CD4-positive, alpha-beta T cell (primary cell): ENCODE measurements around the gene FCAMR. TPM values are rescaled to one million over a fixed set of nuclear protein-coding genes. Genes with fewer than 3 reads are reported as not detected.

Source experiments
- ATAC-seq: fragments of 200-7000 bp; cut with Tn5 transposase; one replicate; pipeline ENCODE4 v1.10.0; 2022; ENCODE audit warnings: mild to moderate bottlenecking; ENCODE audit not compliant: poor library complexity
- CTCF ChIA-PET: fragments of 350-600 bp; sonication (Branson Sonifier 250); formaldehyde crosslinking; loops from one replicate; lab custom pipeline; 2021; ENCODE audit warnings: antibody characterized with exemption, inconsistent platforms; lab: Charles Lee
- POLR2A ChIA-PET: fragments of 350-600 bp; sonication (Branson Sonifier 250); formaldehyde crosslinking; loops from one replicate; lab custom pipeline; 2021; ENCODE audit warnings: antibody characterized with exemption, inconsistent platforms; lab: Charles Lee
- DNase-seq, 14 experiments: peaks; one replicate each; pipeline ENCODE4 v3.0.0-alpha.2; 2013 to 2020; ENCODE audit warnings: mixed read lengths in 2 of 14
- H3K27ac ChIP-seq, 2 donors: one replicate each; pipeline versions ENCODE4 v1.5.1 to v1.7.0; 2013; ENCODE audit warnings: low read length in 2 of 2, low read depth in 1 of 2, mild to moderate bottlenecking in 1 of 2
- H3K27me3 ChIP-seq, 2 experiments: 1 replicate in 1 of 2; 2 replicates in 1 of 2; pipeline versions ENCODE4 v1.6.1 to v1.7.0; 2013; ENCODE audit warnings: low read length in 2 of 2, control low read depth in 1 of 2, mild to moderate bottlenecking in 1 of 2, moderate library complexity in 1 of 2; ENCODE audit not compliant: insufficient read depth in 2 of 2, control insufficient read depth in 1 of 2
- H3K36me3 ChIP-seq: one replicate; pipeline ENCODE4 v1.6.1; 2013; ENCODE audit warnings: low read length, control low read depth; ENCODE audit not compliant: insufficient read depth
- H3K4me1 ChIP-seq: one replicate; pipeline ENCODE4 v1.6.1; 2013; ENCODE audit warnings: low read length, control low read depth; ENCODE audit not compliant: insufficient read depth
- H3K4me3 ChIP-seq: one replicate; pipeline ENCODE4 v1.5.1; 2013; ENCODE audit warnings: mild to moderate bottlenecking, low read length, moderate library complexity
- H3K9me3 ChIP-seq, 2 experiments: 1 replicate in 1 of 2; 2 replicates in 1 of 2; pipeline versions ENCODE4 v1.6.1 to v1.7.0; 2013; ENCODE audit warnings: low read length in 2 of 2, mild to moderate bottlenecking in 2 of 2, control low read depth in 1 of 2, moderate library complexity in 1 of 2; ENCODE audit not compliant: control insufficient read depth in 1 of 2, insufficient read depth in 1 of 2
- H3K27ac Mint-ChIP-seq: one replicate; pipeline ENCODE4 v1.8.0; 2020; ENCODE audit warnings: mixed read lengths
- H3K27me3 Mint-ChIP-seq: one replicate; pipeline ENCODE4 v1.8.0; 2021; ENCODE audit warnings: mixed read lengths
- H3K36me3 Mint-ChIP-seq: one replicate; pipeline ENCODE4 v1.8.0; 2021; ENCODE audit warnings: low read depth, mixed read lengths
- H3K4me1 Mint-ChIP-seq: one replicate; pipeline ENCODE4 v1.8.0; 2021; ENCODE audit warnings: low read depth, mixed read lengths
- H3K4me3 Mint-ChIP-seq: one replicate; pipeline ENCODE4 v1.8.0; 2020; ENCODE audit warnings: mild to moderate bottlenecking, mixed read lengths
- H3K9me3 Mint-ChIP-seq: one replicate; pipeline ENCODE4 v1.8.0; 2020; ENCODE audit warnings: mixed read lengths
- intact Hi-C, 2 experiments: fragments of 100-400 bp; cut with DNase I in 1 of 2; cut with micrococcal nuclease in 1 of 2; formaldehyde crosslinking; loops; one replicate each; pipeline versions ENCODE4 v1.15.1 to v1.9.0; 2023 to 2025; cut with DNase I, micrococcal nuclease
- total RNA-seq, 174 experiments: library from RNA in 2 of 174; stranded (reverse) in 2 of 174; gene quantifications; one replicate each; pipeline ENCODE4 v1.2.3 and lab custom pipeline; 2021 to 2026
- TF ChIP-seq, protein P1 (sequence below): fragments of 200-600 bp; IDR thresholded peaks from one replicate; pipeline ENCODE4 v1.8.0; 2022; ENCODE audit warnings: antibody characterized with exemption, mild to moderate bottlenecking

The FCAMR gene
- total RNA-seq, 2 experiments from 2014 or later = not detected

DNA sequence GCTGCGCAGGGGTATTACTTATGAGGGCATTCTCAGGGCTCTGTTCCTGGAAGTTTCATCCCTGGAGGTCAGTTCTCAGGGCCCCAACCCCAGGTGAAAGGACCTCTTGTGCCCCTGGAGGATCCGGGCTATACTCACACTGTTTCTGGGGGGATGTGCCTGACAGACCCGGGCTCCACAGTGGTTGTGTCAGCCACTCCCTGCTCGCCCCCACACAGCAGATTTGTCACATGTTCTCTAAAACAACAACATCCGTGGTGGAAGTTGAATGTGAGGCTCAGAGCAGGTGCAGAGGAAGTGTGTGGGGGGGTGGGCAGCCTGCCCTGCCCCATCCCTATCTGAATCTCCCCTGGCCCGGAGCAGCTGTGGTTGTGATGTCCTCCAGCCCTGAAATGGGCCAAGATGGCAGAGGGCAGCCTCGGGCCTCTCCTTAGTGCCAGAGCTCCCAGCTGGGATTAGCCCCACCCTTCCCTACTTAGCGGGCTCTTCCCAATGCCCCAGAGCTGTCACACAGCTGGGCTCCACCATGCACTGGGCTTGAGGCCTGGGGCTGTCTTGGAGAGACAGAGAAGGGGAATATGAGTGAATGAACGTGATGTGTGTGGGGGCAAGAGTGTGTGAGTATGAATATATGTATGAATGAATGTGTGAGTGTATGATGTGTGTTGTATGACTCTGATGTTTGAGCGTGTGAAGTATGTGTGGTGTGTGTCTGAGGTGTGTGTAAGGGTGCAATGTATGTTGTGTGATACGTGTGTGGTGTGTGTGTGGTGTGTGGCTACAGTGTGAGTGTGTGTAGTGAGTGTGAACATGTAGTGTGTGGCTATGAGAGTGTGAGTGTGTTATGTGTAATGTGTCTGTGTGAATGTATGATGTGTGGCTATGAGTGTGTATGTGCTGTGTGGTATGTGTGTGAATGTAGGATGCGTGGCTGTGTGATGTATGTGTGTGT lies 47.0 kb downstream of the FCAMR start:
- no peak overlapping the region for H3K4me3 Mint-ChIP-seq
- intact Hi-C loops = loop anchor here (1.0 to 10.0 kb wide), 3 partner anchors 12 to 392 kb away; partner anchors contain the start of gene PFKFB2 (in 1 of the 2)
- H3K4me3 ChIP-seq = peak overlapping the region; percentile 80
- H3K4me1 ChIP-seq = peaks cover 62% of the 10 kb centered on the region
- H3K27ac Mint-ChIP-seq = no peak overlapping the region
- peaks cover 33% of the 10 kb centered on the region for H3K4me1 Mint-ChIP-seq
- POLR2A ChIA-PET = interaction anchor here (0.9 to 12.9 kb wide), 20 partner anchors 9 to 453 kb away, joined by 3 to 384 read pairs (median 9); partner anchors contain the start of genes CD55, IKBKE, IL19 and IL24
- peak overlapping the region; percentile 81 to 95 for H3K27ac ChIP-seq
- H3K27me3 ChIP-seq = no peaks in the 10 kb centered on the region
- no peaks in the 10 kb centered on the region for H3K9me3 Mint-ChIP-seq
- peaks cover 36% of the 10 kb centered on the region for H3K36me3 Mint-ChIP-seq
- TF ChIP-seq, protein P1, sequence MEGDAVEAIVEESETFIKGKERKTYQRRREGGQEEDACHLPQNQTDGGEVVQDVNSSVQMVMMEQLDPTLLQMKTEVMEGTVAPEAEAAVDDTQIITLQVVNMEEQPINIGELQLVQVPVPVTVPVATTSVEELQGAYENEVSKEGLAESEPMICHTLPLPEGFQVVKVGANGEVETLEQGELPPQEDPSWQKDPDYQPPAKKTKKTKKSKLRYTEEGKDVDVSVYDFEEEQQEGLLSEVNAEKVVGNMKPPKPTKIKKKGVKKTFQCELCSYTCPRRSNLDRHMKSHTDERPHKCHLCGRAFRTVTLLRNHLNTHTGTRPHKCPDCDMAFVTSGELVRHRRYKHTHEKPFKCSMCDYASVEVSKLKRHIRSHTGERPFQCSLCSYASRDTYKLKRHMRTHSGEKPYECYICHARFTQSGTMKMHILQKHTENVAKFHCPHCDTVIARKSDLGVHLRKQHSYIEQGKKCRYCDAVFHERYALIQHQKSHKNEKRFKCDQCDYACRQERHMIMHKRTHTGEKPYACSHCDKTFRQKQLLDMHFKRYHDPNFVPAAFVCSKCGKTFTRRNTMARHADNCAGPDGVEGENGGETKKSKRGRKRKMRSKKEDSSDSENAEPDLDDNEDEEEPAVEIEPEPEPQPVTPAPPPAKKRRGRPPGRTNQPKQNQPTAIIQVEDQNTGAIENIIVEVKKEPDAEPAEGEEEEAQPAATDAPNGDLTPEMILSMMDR = no peak
- ATAC-seq (peak; percentile 80), DNase-seq (peak; percentile 60 to 94 (median 78))
- no peaks in the 10 kb centered on the region for H3K9me3 ChIP-seq
- H3K27me3 Mint-ChIP-seq = no peaks in the 10 kb centered on the region
- H3K36me3 ChIP-seq = peaks cover 6% of the 10 kb centered on the region
- CTCF ChIA-PET = interaction anchor here (0.6 to 3.8 kb wide), 5 partner anchors 10 to 311 kb away, joined by 3 to 16 read pairs (median 4); partner anchors contain the start of gene EIF2D

DNA sequence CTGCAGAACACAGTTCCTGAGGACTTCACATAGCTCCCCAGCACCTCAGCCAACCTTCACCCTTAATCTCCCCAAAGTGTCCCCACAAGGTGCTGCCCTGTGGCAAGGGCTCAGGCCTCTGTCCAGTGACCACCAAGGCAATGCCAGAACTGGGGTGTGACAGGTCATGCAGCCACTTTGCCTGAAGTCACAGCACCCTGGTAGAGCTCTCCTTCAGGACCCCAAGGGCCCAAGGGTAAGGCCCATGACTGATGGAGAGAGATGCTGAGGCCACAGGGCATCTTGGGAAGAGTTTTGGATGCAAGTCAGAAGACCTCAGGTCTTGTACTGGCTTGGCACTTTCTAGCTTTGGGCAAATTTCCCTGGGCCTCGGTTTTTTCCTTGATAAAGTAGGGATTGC lies 47.7 kb downstream of the FCAMR start:
- Mint-ChIP-seq H3K4me1 (peaks cover 33% of the 10 kb centered on the region), H3K27ac (no peak overlapping the region), H3K4me3 (no peak overlapping the region), H3K27me3 (no peaks in the 10 kb centered on the region), H3K36me3 (peaks cover 44% of the 10 kb centered on the region), H3K9me3 (no peaks in the 10 kb centered on the region)
- DNase-seq (peak in 1 of 14 experiments; percentile 31), ATAC-seq (no peak)
- Histone ChIP-seq H3K27me3 (no peaks in the 10 kb centered on the region), H3K27ac (peak overlapping the region; percentile 81 to 95), H3K4me3 (peak overlapping the region; percentile 80), H3K36me3 (peaks cover 12% of the 10 kb centered on the region), H3K4me1 (peaks cover 65% of the 10 kb centered on the region), H3K9me3 (no peaks in the 10 kb centered on the region)
- CTCF ChIA-PET = interaction anchor here (0.6 to 3.8 kb wide), 8 partner anchors 10 to 378 kb away, joined by 3 to 22 read pairs (median 4); partner anchors contain the start of gene EIF2D
- POLR2A ChIA-PET = interaction anchor here (0.9 to 12.9 kb wide), 28 partner anchors 10 to 452 kb away, joined by 3 to 384 read pairs (median 7); partner anchors contain the start of genes CD55, IKBKE, IL19 and IL24
- TF ChIP-seq, protein P1 = no peak
- intact Hi-C loops = loop anchor here (2.0 to 10.0 kb wide), 2 partner anchors 130 to 392 kb away; partner anchors contain the start of gene PFKFB2 (in 1 of the 2)

DNA sequence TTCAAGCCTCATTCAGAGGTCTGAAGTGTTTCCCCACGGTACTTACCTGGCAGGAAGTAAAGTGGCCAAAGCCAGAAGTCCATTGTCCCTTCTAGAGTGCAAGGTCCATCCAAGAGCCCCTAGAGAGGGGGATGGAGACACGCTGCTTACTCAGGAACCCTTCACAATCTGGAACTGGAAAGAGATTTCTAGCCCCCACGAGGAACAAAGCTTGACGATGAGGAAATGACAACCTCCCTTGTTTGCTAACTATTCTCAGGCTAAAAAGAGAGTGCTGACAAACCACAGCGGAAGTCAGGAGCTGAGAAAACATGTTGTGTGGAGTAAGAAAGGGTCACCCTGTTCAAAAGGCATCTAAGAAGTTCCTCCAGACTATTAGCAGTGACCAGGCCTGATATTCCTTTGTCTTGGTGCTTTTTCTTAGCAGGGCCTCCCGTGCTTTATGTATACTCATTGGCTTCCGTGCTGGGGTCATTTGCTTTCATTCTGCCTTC lies 48.4 kb downstream of the FCAMR start, which contains the start of gene FCMR:
FCMR (minus strand) TSS at position 170 of the 494 bp plus-strand sequence; CDS start at position 83, 87 bp downstream.
- ChIA-PET POLR2A (interaction anchor here (0.8 to 12.9 kb wide), 39 partner anchors 9 to 452 kb away, joined by 3 to 384 read pairs (median 5); partner anchors contain the start of genes CD55, IKBKE, IL19 and IL24), CTCF (interaction anchor here (0.9 to 3.8 kb wide), 8 partner anchors 10 to 377 kb away, joined by 3 to 22 read pairs (median 4); partner anchors contain the start of gene EIF2D)
- ATAC-seq = peak; percentile 50
- Histone ChIP-seq H3K4me3 (peak within 1 kb of the TSS; percentile 80), H3K9me3 (no peaks in the 10 kb centered on the region), H3K36me3 (peaks cover 19% of the 10 kb centered on the region), H3K4me1 (peaks cover 69% of the 10 kb centered on the region), H3K27ac (peak within 1 kb of the TSS; percentile 81 to 95), H3K27me3 (no peaks in the 10 kb centered on the region)
- H3K36me3 Mint-ChIP-seq = peaks cover 51% of the 10 kb centered on the region
- H3K4me3 Mint-ChIP-seq = no peak within 1 kb of the TSS
- TF ChIP-seq, protein P1 = no peak
- H3K4me1 Mint-ChIP-seq = peaks cover 36% of the 10 kb centered on the region
- DNase-seq = peak in 11 of 14 experiments; percentile 29 to 89 (median 53)
- H3K27me3 Mint-ChIP-seq = no peaks in the 10 kb centered on the region
- no peaks in the 10 kb centered on the region for H3K9me3 Mint-ChIP-seq
- intact Hi-C loops = loop anchor here (2.0 to 10.0 kb wide), 2 partner anchors 131 to 393 kb away; partner anchors contain the start of gene PFKFB2 (in 1 of the 2)
- H3K27ac Mint-ChIP-seq = no peak within 1 kb of the TSS
